ENCODE measurements around the gene HBB. TPM values are rescaled to one million over a fixed set of nuclear protein-coding genes. Genes with fewer than 3 reads are reported as not detected.

The HBB gene
- total RNA-seq, 2 experiments from 2014 or later: not detected

GRCh38 chr11:5196067-5196466, 30.8 kb downstream of the HBB start:
- DNase-seq (no peak), ATAC-seq (no peak)
- H3K9me3 Mint-ChIP-seq: peaks cover 3% of the 10 kb centered on the region
- TF ChIP-seq, protein P1, sequence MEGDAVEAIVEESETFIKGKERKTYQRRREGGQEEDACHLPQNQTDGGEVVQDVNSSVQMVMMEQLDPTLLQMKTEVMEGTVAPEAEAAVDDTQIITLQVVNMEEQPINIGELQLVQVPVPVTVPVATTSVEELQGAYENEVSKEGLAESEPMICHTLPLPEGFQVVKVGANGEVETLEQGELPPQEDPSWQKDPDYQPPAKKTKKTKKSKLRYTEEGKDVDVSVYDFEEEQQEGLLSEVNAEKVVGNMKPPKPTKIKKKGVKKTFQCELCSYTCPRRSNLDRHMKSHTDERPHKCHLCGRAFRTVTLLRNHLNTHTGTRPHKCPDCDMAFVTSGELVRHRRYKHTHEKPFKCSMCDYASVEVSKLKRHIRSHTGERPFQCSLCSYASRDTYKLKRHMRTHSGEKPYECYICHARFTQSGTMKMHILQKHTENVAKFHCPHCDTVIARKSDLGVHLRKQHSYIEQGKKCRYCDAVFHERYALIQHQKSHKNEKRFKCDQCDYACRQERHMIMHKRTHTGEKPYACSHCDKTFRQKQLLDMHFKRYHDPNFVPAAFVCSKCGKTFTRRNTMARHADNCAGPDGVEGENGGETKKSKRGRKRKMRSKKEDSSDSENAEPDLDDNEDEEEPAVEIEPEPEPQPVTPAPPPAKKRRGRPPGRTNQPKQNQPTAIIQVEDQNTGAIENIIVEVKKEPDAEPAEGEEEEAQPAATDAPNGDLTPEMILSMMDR (IDR thresholded peaks at IDR 0.05): no peak
- H3K27ac Mint-ChIP-seq: no peak overlapping the region
- no peaks in the 10 kb centered on the region for H3K36me3 Mint-ChIP-seq (ENCODE audit: low read depth)
- no peaks in the 10 kb centered on the region for H3K4me1 Mint-ChIP-seq (ENCODE audit: low read depth)
- intact Hi-C loops (cut with micrococcal nuclease): no loop called here
- H3K4me3 Mint-ChIP-seq: no peak overlapping the region
- H3K27me3 Mint-ChIP-seq: no peaks in the 10 kb centered on the region
- ChIA-PET CTCF (no interaction called here), POLR2A (no interaction called here)

DNA sequence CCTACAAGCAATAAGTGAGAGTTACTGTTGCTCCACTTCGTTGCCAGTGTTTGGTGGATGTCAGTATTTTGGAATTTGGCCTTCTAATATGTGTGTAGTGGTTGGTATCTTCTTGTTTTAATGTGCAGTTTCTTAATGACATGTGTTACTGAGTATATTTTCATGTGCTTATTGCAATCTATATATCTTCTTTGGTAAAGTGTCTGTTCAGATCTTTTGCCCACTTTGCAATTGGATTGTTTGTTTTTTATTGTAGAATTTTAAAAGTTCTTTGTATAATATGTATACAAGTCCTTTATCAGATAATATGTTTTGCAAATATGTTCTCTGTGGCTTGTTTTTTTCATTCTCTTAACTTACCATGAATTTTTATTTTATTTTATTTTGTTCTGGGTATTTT, 34.1 kb downstream of the HBB start:
- no peak for DNase-seq
- H3K27me3 Mint-ChIP-seq: no peaks in the 10 kb centered on the region
- H3K4me3 Mint-ChIP-seq: no peak overlapping the region
- H3K36me3 Mint-ChIP-seq (ENCODE audit: low read depth): no peaks in the 10 kb centered on the region
- intact Hi-C loops (cut with micrococcal nuclease): no loop called here
- ChIA-PET POLR2A (no interaction called here), CTCF (no interaction called here)
- no peak for ATAC-seq
- TF ChIP-seq, protein P1 (IDR thresholded peaks at IDR 0.05): no peak
- peaks cover 3% of the 10 kb centered on the region for H3K9me3 Mint-ChIP-seq
- H3K4me1 Mint-ChIP-seq (ENCODE audit: low read depth): no peaks in the 10 kb centered on the region
- no peak overlapping the region for H3K27ac Mint-ChIP-seq

- no peak overlapping the region for H3K27ac Mint-ChIP-seq
- H3K27me3 Mint-ChIP-seq: peaks cover 2% of the 10 kb centered on the region
- intact Hi-C loops (cut with micrococcal nuclease): no loop called here
- no peaks in the 10 kb centered on the region for H3K9me3 Mint-ChIP-seq
- ATAC-seq: no peak
- H3K4me1 Mint-ChIP-seq (ENCODE audit: low read depth): no peaks in the 10 kb centered on the region
- H3K4me3 Mint-ChIP-seq: no peak overlapping the region
- no peak for DNase-seq
- POLR2A ChIA-PET: no interaction called here
- TF ChIP-seq, protein P1 (IDR thresholded peaks at IDR 0.05): no peak
- CTCF ChIA-PET: no interaction called here
- no peaks in the 10 kb centered on the region for H3K36me3 Mint-ChIP-seq (ENCODE audit: low read depth)
Measured at GRCh38 chr11:5188201-5188600, 38.7 kb downstream of the HBB start.

DNA sequence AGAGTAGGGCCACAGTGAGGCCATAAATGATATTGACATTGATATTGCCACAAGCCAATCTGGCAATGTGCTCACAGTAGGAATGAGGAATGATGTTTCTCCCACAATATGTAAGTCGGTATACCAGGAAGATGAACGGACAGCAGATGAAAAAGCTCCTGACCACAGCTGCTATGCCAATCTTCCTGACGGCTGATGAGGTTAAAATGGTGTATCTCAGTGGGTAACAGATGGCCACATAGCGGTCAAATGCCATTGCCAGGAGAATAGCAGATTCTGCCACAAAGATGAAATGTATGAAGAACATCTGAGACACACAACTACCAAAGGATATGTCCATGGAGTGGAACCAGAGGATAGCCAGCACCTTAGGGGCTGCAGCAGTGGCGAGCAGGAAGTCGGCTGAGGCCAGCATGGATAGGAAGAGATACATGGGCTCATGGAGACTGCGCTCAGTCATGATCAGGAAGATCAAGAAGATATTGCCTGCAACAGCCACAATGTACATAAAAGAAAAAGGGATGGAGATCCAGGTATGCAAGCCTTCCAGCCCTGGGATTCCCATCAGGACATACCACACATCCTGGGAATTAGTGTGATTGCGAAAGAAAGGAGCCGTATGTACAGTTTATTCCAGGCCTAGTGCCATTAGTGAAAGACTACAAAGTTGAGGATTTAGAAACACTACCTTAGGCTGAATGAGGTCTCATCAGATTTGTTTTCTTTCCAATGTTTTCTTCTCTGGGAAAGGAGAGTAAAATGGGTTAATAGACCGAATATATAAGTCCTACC, 48.6 kb downstream of the HBB start:
- H3K27me3 Mint-ChIP-seq: no peaks in the 10 kb centered on the region
- no peak overlapping the region for H3K27ac Mint-ChIP-seq
- H3K9me3 Mint-ChIP-seq: no peaks in the 10 kb centered on the region
- intact Hi-C loops (cut with micrococcal nuclease): no loop called here
- ChIA-PET CTCF (no interaction called here), POLR2A (no interaction called here)
- no peaks in the 10 kb centered on the region for H3K4me1 Mint-ChIP-seq (ENCODE audit: low read depth)
- TF ChIP-seq, protein P1 (IDR thresholded peaks at IDR 0.05): no peak
- no peak overlapping the region for H3K4me3 Mint-ChIP-seq
- ATAC-seq (no peak), DNase-seq (no peak)
- H3K36me3 Mint-ChIP-seq (ENCODE audit: low read depth): no peaks in the 10 kb centered on the region

Other genes with a start within 250 kb of the HBB start
- not detected for gene OR51L1, start 232.2 kb downstream of the HBB start, total RNA-seq
- gene OR52J3, start 180.5 kb downstream of the HBB start, total RNA-seq: not detected
- not detected for gene OR52E2, start 167.4 kb downstream of the HBB start, total RNA-seq
- gene OR52E1, start 157.5 kb downstream of the HBB start, total RNA-seq: not detected
- gene OR52A5, start 88.7 kb downstream of the HBB start, total RNA-seq: not detected
- gene OR52A1, start 72.3 kb downstream of the HBB start, total RNA-seq: not detected
- not detected for gene OR51V1, start 26.4 kb downstream of the HBB start, total RNA-seq
- gene HBD, start 7.4 kb upstream of the HBB start, total RNA-seq: not detected
- gene HBG1, start 22.8 kb upstream of the HBB start, total RNA-seq: not detected
- not detected for gene HBG2, start 27.7 kb upstream of the HBB start, total RNA-seq
- gene HBE1, start 42.9 kb upstream of the HBB start, total RNA-seq: not detected
- gene OR51B4, start 74.9 kb upstream of the HBB start, total RNA-seq: not detected
- gene OR51B2, start 97.2 kb upstream of the HBB start, total RNA-seq: not detected
- not detected for gene OR51B5, start 116.5 kb upstream of the HBB start, total RNA-seq
- not detected for gene OR51B6, start 124.4 kb upstream of the HBB start, total RNA-seq
- gene OR51M1, start 156.7 kb upstream of the HBB start, total RNA-seq: not detected
- gene OR51Q1, start 195.0 kb upstream of the HBB start, total RNA-seq: not detected
- not detected for gene OR51I1, start 214.4 kb upstream of the HBB start, total RNA-seq
- not detected for gene OR51I2, start 222.3 kb upstream of the HBB start, total RNA-seq